KMS-11 (cell line): ENCODE measurements around the gene ZNF22.

ENCODE experiments used
- H2AFZ ChIP-seq: fragments of 200-600 bp; sonication (generic); 2 replicates; pipeline ENCODE4 v1.6.1; 2016; ENCODE audit warnings: antibody characterized with exemption, mixed run types, low read depth
- H3K27ac ChIP-seq: fragments of 200-600 bp; sonication (generic); 2 replicates; pipeline ENCODE4 v1.6.1; 2016; ENCODE audit warnings: mild to moderate bottlenecking, mixed run types
- H3K27me3 ChIP-seq: fragments of 200-600 bp; sonication (generic); 2 replicates; pipeline ENCODE4 v1.6.1; 2017; ENCODE audit warnings: mild to moderate bottlenecking, low read depth, mixed run types, moderate library complexity; ENCODE audit not compliant: insufficient read depth
- H3K36me3 ChIP-seq: fragments of 200-600 bp; sonication (generic); 2 replicates; pipeline ENCODE4 v1.6.1; 2017; ENCODE audit warnings: mild to moderate bottlenecking, mixed run types; ENCODE audit not compliant: insufficient read depth
- H3K4me1 ChIP-seq: fragments of 200-600 bp; sonication (generic); 2 replicates; pipeline ENCODE4 v1.6.1; 2016; ENCODE audit warnings: mild to moderate bottlenecking, low read depth, mixed run types; ENCODE audit not compliant: poor library complexity, severe bottlenecking
- H3K4me2 ChIP-seq: fragments of 200-600 bp; sonication (generic); 2 replicates; pipeline ENCODE4 v1.7.0; 2016; ENCODE audit warnings: mild to moderate bottlenecking, mixed run types
- H3K4me3 ChIP-seq: fragments of 200-600 bp; sonication (generic); IDR thresholded peaks from 2 replicates; pipeline ENCODE4 v1.6.1; 2017; ENCODE audit warnings: low read depth, low read length, mixed read lengths; ENCODE audit not compliant: insufficient read depth
- H3K79me2 ChIP-seq: fragments of 200-600 bp; sonication (generic); 2 replicates; pipeline ENCODE4 v1.6.1; 2016; ENCODE audit warnings: low read depth, mixed run types; ENCODE audit not compliant: insufficient read depth
- H3K9ac ChIP-seq: fragments of 200-600 bp; sonication (generic); 2 replicates; pipeline ENCODE4 v1.6.1; 2016; ENCODE audit warnings: mild to moderate bottlenecking, mixed run types
- H4K20me1 ChIP-seq: fragments of 200-600 bp; sonication (generic); 2 replicates; pipeline ENCODE4 v1.6.1; 2016; ENCODE audit warnings: mild to moderate bottlenecking, mixed run types; ENCODE audit not compliant: insufficient read depth
- TF ChIP-seq, protein P1 (sequence below): fragments of 200-600 bp; sonication (generic); conservative IDR thresholded peaks from 2 replicates; pipeline ENCODE4 v1.6.1; 2017; ENCODE audit warnings: low read depth, mild to moderate bottlenecking, antibody characterized with exemption, low read length, moderate library complexity, mixed read lengths

Gene ZNF22

DNA sequence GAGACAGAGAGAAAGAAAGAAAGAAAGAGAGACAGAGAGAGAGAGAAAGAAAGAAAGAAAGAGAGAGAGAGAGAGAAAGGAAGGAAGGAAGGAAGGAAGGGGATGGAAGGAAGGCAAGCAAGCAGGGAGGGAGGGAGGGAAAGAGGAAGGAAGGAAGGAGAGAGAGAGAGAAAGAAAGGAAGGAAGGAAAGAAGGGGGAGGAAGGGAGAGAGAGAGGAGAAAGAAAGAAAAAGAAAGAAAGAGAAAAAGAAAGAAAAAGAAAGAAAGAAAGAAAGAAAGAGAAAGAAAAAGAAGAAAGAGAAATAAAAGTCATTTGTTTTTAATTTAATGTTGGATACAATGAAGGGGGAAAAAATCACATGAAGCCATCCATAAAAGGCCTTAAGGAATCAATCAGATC is 45.8 kb upstream of the ZNF22 start:
- TF ChIP-seq, protein P1, sequence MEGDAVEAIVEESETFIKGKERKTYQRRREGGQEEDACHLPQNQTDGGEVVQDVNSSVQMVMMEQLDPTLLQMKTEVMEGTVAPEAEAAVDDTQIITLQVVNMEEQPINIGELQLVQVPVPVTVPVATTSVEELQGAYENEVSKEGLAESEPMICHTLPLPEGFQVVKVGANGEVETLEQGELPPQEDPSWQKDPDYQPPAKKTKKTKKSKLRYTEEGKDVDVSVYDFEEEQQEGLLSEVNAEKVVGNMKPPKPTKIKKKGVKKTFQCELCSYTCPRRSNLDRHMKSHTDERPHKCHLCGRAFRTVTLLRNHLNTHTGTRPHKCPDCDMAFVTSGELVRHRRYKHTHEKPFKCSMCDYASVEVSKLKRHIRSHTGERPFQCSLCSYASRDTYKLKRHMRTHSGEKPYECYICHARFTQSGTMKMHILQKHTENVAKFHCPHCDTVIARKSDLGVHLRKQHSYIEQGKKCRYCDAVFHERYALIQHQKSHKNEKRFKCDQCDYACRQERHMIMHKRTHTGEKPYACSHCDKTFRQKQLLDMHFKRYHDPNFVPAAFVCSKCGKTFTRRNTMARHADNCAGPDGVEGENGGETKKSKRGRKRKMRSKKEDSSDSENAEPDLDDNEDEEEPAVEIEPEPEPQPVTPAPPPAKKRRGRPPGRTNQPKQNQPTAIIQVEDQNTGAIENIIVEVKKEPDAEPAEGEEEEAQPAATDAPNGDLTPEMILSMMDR, result no peak
- Histone ChIP-seq H3K4me2 (no peak overlapping the region), H3K9ac (no peak overlapping the region), H2AFZ (no peak overlapping the region), H3K4me3 (no peak overlapping the region), H3K79me2 (peaks cover 25% of the 10 kb centered on the region), H3K4me1 (peaks cover 13% of the 10 kb centered on the region), H3K36me3 (no peaks in the 10 kb centered on the region), H3K27me3 (no peaks in the 10 kb centered on the region), H4K20me1 (no peaks in the 10 kb centered on the region), H3K27ac (no peak overlapping the region)

DNA sequence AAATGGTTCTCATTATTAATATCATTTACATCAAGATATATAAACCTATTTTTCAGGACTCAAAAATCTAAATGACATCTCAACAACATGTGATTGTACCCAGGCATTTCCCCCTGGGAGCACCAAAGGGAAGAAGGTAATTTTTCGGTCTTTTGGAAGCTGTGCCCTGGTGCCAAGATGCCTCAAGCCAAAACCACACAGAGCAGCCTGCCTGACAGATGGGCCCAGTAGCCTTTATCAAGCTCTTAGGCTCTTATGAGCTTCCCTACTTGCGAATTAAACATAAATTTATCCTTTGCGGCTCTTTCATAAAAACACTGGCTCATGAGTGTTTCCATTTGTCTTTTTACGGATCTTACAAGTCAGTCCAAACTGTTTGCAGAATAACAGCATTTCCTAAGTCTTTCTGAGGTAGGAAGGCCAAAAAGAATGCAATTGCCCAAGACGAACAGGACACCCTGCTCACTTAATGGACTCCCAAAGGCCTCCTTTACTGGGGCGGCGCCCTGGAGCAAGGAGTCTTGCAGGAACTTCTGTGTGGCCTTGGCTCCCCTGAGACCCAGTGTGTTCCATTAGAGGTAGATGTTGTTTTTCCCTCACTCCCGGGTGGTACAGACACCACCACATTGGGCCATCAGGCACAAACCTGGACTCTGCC is 45.2 kb upstream of the ZNF22 start:
- no peak overlapping the region for H3K4me2 ChIP-seq
- H3K4me3 ChIP-seq, result no peak overlapping the region
- H3K36me3 ChIP-seq, result no peaks in the 10 kb centered on the region
- H2AFZ ChIP-seq, result no peak overlapping the region
- TF ChIP-seq, protein P1, result no peak
- H3K79me2 ChIP-seq, result peaks cover 31% of the 10 kb centered on the region
- H3K4me1 ChIP-seq, result peaks cover 13% of the 10 kb centered on the region
- H3K9ac ChIP-seq, result no peak overlapping the region
- no peaks in the 10 kb centered on the region for H4K20me1 ChIP-seq
- H3K27me3 ChIP-seq, result no peaks in the 10 kb centered on the region
- no peak overlapping the region for H3K27ac ChIP-seq

- Histone ChIP-seq H3K4me3 (no peak overlapping the region), H3K27ac (no peak overlapping the region), H3K9ac (no peak overlapping the region), H4K20me1 (no peaks in the 10 kb centered on the region), H2AFZ (no peak overlapping the region), H3K4me2 (no peak overlapping the region), H3K36me3 (no peaks in the 10 kb centered on the region), H3K27me3 (no peaks in the 10 kb centered on the region), H3K4me1 (peaks cover 13% of the 10 kb centered on the region), H3K79me2 (peaks cover 38% of the 10 kb centered on the region)
- TF ChIP-seq, protein P1, result no peak
Measured at GRCh38 chr10:44956226-44956625, 44.5 kb upstream of the ZNF22 start.

DNA sequence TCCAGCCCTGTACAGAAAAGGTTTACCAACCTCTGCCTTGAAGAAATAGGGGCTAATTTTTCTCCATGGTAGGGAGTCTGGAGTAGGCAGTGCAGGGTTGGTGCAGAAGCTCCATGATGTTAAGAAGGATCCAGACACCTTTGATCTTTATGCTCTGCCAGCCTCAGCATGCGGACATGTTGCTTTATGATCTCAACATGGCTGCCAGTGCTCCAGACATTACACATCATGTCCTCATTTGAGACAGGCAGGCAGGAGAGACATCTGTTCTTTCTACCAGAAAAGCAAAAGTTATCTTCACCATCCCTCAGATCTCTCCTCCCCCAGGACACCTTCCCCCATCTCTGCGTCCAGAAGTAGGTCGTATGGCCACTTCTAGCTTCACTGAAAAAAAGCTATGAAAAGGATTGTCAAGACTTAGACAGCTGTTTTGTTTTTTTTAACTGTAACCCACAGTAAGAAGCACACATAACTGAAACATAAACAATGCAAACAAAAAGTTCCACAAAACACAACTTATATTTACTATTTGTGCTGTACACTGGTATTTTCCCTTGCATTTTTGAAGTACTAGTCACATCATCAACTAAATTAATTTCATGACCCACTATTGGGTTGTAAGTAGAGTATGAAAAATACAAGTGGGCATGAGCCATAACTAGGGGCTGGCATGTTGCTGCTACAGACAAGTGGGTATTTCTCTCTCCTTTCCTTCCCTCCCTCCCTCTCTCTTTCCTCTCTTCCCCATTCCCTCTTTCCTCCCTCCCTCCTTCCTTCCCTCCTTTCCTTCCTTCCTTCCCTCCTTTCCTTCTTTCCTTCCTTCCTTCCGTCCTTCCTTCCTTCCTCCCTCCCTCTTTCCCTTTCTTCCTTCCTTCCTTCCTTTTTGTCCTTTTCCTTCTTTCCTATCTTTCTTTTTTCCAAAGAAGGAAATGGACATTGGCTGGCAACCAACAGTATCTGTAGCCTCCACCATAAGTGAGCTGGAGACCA is 43.7 kb upstream of the ZNF22 start:
- Histone ChIP-seq H3K36me3 (no peaks in the 10 kb centered on the region), H2AFZ (no peak overlapping the region)

More for the DNA sequence above, 43.7 kb upstream of the ZNF22 start:
- Histone ChIP-seq H3K27me3 (no peaks in the 10 kb centered on the region), H3K4me3 (no peak overlapping the region), H3K4me2 (peak overlapping the region; percentile 83; the same call in 1 of the 2 replicates), H3K4me1 (peaks cover 13% of the 10 kb centered on the region), H3K27ac (no peak overlapping the region), H4K20me1 (no peaks in the 10 kb centered on the region), H3K79me2 (peaks cover 46% of the 10 kb centered on the region), H3K9ac (no peak overlapping the region)
- TF ChIP-seq, protein P1, result no peak
